ENCODE data around the gene IL4.
"Not testable (repeated sequence)": the region's sequence is repeated elsewhere in the genome, so short reads cannot be mapped to it uniquely, and the experiment has no call there.

The IL4 gene

DNA sequence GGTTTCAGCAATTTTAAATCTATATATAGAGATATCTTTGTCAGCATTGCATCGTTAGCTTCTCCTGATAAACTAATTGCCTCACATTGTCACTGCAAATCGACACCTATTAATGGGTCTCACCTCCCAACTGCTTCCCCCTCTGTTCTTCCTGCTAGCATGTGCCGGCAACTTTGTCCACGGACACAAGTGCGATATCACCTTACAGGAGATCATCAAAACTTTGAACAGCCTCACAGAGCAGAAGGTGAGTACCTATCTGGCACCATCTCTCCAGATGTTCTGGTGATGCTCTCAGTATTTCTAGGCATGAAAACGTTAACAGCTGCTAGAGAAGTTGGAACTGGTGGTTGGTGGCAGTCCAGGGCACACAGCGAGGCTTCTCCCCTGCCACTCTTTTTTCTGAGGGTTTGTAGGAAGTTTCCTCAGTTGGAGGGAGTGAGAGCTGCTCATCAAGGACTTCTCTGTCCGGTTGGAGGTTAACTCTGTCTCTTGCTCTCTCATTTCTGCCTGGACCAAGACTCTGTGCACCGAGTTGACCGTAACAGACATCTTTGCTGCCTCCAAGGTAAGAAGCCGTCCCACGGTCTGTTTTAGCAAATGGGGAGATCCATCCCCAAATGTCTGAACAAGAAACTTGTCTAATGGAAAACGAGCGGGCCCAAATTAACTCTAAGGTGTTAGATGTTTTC lies at the start of gene IL4:
Gene IL4 (plus strand): TSS at position 51 of the 692 bp plus-strand sequence. CDS start 62 bp downstream, at position 113.
- no peak for DNase-seq

- DNase-seq = no peak
These were observed 46.3 kb upstream of the IL4 start for GRCh38 chr5:132627470-132627869.

- DNase-seq = no peak
These were observed 45.0 kb upstream of the IL4 start for GRCh38 chr5:132628814-132629213.

DNA sequence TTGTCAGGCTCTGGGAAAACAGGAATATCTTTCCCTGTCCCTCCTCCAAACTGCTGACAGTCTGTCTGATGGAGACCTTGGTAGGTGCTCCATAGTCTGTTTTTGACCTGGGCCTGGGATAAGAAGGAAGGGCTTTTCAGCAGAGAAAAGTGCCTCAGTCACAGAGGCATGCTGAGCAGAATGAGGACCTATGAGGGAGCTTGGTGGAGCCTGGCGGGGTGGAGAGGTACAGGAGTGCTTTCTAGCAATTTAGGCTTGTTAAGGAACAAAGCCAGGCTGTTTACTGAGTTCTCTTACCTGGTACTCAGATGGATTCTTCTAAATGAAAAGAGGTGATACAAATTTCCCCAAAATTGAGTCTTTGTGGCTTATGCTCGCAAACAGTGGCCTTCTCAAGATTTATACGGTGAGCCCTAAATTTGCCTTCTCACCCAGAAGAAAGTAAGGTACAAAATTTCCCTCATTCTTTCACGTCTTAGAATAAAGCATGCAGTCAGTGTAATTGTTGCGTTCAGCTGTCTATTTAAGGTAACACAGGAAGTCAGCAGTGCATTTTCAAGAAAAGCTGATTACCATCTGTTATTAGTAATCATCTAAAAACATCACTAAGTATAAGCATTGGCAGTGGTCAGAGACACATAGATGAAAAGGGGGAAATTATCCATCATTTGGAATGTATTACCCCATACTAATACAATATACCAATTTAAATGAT lies 44.4 kb upstream of the IL4 start:
- no peak for DNase-seq

GRCh38 chr5:132633587-132633986 lies 40.2 kb upstream of the IL4 start:
- DNase-seq = not testable (repeated sequence)

- DNase-seq = no peak
These were observed 37.9 kb upstream of the IL4 start for GRCh38 chr5:132635873-132636272.

- no peak for DNase-seq
These were observed 36.5 kb upstream of the IL4 start for GRCh38 chr5:132637241-132637640.

DNA sequence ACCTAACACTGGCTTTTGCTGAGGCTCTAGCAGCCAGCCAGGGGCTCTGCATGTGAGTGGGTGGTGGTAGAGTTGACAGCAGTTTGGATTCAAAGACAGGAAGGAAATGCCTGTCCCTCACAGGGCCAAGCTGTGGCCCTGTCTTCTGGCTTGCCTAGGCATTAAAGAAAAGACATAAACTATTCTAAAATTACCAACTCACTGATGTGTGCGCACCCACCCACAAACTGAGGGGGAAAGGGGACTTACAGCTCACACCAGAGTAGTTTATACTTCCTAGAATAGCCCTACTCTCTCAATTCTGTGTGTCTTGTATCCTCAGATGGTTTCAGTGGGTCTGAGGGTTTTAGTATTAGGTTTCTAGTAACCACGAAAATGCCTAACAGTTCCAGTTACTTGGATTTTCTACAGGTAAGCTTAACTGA lies 34.1 kb upstream of the IL4 start:
- DNase-seq = no peak

- no peak for DNase-seq
These were observed 33.2 kb upstream of the IL4 start for GRCh38 chr5:132640613-132641012.

DNA sequence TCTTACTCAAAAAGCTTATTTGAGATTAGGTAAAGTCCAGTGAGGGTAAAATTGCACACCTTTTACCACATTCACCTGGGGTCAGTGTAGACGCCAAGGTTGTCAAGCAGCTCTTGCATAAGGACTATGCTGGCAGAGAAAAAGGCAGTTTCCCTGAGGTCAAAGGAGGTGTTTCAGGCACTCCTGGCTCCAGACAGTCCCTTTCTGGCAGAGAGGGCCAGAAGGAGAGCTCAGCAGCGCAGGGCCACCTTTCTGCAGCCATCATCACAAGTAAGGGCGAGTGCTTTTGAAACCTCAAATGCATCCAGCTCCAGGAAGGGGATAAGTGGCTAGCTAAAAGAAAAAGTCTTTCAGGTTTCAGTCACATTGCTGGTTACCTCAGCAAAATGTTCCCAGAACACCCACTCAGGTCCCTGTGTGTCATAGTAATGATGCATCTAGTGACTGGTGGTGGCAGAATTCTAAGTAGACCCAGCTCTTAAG lies 32.5 kb upstream of the IL4 start:
- DNase-seq = no peak

DNA sequence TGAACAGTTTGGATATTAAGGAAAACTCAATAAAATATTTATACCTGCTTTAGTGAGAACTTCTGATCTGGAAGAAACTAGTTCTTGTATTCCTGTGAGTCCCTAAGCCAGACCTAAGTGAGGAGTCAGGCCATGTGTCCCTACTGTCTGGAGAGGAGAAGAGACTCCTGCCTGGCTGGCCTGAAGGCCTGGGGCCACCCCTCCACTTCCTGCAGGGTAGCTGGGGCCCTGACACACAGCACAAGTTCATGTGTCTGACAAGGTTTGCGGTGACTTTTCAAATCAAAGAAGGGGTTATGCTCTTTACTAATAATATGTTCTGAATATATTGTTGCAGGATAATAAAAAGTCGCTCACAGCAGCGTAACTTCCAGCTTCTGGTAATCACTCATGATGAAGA lies 31.9 kb upstream of the IL4 start:
- DNase-seq = no peak

DNA sequence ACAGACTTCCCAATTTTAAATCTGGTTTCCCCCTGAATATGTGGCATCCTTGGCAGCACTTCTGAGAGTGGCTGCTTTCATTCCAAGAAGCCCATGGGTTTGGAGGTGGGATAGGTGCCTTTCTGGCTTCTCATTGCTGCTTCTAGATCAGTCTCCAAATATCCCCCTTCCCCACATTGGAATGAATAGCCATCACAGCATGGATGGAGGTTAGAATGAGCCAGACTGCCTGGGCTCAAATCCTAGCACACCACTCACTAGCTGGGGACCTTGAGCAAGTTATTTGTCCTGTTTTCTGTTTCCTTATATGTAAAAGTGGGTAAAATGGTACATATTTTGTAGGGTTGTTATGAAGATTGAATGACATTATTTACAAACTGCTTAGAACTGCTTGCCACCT lies 29.6 kb upstream of the IL4 start:
- DNase-seq = no peak

DNA sequence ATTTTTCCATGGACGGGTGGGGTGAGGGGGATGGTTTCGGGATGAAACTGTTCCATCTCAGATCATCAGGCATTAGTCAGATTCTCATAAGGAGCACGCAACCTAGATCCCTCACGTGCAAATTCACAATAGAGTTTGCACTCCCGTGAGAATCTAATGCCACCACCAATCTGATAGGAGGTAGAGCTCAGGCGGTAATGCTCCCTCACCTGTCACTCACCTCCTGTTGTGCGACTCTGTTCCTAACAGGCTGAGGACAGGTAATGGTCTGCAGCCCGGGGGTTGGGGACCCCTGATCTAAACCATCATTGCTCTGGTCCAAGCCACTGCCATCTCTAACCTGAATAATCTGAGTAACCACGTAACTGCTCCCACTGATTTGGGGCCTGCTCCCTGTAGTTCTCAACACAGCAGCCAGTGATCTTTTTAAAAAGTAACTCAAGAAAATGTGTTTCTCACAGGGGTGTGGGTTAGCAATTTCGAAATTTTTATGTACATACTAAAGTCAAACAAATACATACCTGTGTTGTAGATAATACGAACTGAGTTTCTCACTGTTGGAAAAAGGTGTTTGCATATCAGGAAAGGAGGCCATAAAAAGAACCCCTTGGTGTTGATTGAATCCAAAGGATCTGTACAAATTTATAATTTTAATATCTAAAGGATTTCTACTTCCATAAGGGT lies 27.1 kb upstream of the IL4 start:
- no peak for DNase-seq

DNA sequence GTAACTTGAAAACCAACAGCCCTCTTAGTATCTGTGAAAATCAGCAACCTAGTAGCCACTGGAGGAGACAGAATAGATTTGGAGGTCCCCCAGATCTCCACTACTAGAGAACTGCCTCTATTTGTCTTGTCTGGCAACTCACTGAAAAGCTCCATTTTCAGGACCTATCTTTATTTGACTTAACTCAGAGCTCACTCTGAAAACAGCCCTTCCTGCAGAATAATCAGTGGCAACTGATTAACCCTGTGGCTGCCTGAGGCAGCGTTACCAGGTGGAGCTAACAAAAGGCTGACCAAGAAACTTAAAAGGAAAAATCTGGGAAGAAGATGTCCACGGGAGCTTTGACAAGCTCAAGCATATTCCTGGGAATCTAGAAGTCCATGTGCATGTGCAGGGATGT lies 26.3 kb upstream of the IL4 start:
- no peak for DNase-seq

DNA sequence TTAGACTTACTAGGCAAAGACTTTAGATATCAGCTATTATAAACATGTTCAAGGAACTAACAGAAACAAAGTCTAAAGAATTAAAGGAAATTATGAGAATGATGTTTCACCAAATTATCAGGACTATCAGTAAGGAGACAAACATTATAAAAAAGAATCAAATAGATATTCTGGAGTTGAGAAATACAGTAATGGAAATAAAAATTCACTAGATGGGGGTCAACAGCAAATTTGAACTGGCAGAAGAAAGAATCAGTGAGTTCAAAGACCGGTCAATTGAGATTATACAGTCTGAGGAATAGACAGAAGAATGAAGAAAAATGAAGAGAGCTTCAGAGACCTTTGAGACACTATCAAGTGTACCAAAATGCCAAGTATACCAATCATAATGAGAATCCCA lies 25.4 kb upstream of the IL4 start:
- DNase-seq = no peak

DNA sequence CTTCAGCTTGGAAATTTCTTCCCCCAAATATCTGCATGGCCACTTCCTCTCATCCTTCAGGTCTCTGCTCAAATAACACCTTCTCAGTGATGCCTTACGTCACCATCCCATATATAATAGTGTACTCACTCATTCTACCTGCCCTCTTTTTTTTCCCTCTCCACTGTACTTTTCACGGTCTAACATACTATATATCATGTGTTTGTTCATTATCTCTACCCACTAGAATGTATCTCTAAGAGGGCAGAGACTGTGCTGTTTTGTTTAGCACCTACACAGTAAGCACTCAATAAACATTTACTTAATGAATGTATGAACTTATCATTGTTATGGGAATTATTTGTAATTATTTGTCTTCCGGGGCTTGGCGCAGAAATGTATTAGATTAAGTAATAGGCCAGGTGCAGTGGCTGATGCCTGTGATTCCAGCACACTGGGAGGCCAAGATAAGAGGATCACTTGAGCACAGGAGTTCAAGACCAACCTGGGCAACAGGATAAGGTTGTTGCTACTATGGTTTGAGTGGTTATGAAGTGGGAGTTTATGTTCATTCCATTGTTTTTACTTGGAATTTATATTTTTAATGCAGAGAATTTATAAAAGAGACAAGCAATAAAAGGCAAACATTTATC lies 21.8 kb upstream of the IL4 start:
- DNase-seq = no peak

DNA sequence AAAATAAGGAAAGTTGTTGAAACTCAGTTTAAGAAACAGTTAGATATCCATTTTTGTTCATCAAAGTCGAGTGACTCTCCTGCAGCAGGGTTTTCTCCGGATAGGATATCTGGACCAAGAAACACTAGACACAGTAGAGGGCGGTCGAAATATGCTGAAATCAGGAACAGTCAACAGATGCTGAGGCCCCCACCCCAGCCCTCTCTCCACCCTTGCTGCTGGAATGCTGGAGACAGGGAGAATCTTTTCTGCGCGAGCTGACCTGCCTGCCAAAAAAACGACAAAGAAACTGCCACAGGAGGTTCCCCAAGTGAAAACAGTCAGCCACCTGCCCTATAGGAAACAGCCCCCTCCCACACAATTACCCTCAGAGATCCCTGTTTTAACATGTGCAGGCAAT lies 20.1 kb upstream of the IL4 start:
- no peak for DNase-seq

- no peak for DNase-seq
These were observed 17.7 kb upstream of the IL4 start for GRCh38 chr5:132655821-132656773.

- no peak for DNase-seq
These were observed 16.9 kb upstream of the IL4 start for GRCh38 chr5:132656774-132657355.

DNA sequence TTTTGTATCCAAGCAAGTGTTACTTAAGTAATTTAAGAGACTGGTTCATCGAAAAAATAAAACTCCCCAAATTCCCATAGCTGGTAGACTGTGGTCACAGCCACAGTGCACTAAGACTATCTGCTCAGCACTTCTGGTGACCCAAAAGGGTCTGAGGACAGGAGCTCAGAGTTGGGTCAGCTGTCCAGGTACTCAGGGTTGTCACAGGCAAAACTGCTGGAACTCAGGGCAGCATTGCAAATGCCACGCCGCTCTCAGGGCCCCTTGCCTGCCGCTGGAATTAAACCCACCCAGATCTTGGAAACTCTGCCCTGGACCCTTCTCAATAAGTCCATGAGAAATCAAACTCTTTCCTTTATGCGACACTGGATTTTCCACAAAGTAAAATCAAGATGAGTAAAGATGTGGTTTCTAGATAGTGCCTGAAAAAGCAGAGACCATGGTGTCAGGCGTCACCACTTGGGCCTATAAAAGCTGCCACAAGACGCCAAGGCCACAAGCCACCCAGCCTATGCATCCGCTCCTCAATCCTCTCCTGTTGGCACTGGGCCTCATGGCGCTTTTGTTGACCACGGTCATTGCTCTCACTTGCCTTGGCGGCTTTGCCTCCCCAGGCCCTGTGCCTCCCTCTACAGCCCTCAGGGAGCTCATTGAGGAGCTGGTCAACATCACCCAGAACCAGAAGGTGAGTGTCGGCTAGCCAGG lies 16.0 kb upstream of the IL4 start, which contains the start of gene IL13:
Gene IL13 (plus strand): TSS at position 498 of the 705 bp plus-strand sequence. CDS start 14 bp downstream, at position 512.
- DNase-seq = no peak

All from left hindlimb (tissue), 1 donor.